ENCODE results near the gene ZDHHC12.

DNA sequence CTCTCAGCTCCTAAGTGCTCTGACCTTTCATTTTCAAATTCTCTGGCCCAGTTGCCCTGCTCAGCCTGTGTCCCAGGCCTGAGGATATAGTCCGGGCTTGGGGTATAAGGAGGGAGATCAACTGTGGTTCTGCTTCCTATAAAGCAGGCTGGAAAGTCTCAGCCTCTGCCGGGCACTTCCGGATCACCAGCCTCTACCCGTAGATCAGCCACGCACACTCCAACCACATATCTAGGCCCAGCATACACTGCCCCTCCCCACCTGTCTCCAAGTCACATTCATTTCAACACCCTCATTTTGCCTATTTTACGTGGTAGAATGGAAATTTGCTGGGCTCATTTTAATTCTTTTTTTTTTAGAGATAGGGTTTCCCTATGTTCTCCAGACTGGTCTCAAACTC is 44.7 kb upstream of the ZDHHC12 start:
- TF ChIP-seq, protein P1, sequence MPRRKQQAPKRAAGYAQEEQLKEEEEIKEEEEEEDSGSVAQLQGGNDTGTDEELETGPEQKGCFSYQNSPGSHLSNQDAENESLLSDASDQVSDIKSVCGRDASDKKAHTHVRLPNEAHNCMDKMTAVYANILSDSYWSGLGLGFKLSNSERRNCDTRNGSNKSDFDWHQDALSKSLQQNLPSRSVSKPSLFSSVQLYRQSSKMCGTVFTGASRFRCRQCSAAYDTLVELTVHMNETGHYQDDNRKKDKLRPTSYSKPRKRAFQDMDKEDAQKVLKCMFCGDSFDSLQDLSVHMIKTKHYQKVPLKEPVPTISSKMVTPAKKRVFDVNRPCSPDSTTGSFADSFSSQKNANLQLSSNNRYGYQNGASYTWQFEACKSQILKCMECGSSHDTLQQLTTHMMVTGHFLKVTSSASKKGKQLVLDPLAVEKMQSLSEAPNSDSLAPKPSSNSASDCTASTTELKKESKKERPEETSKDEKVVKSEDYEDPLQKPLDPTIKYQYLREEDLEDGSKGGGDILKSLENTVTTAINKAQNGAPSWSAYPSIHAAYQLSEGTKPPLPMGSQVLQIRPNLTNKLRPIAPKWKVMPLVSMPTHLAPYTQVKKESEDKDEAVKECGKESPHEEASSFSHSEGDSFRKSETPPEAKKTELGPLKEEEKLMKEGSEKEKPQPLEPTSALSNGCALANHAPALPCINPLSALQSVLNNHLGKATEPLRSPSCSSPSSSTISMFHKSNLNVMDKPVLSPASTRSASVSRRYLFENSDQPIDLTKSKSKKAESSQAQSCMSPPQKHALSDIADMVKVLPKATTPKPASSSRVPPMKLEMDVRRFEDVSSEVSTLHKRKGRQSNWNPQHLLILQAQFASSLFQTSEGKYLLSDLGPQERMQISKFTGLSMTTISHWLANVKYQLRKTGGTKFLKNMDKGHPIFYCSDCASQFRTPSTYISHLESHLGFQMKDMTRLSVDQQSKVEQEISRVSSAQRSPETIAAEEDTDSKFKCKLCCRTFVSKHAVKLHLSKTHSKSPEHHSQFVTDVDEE (CRISPR knock-in tag; IDR thresholded peaks at IDR 0.05): no peak
- TF ChIP-seq ZFP3 (CRISPR knock-in tag; IDR thresholded peaks at IDR 0.05): no peak
- no peak for TF ChIP-seq OSR1 (CRISPR knock-in tag; IDR thresholded peaks at IDR 0.05)
- no peak for TF ChIP-seq PPARA (CRISPR knock-in tag; IDR thresholded peaks at IDR 0.05; ENCODE audit: borderline replicate concordance)
- TF ChIP-seq TOX (CRISPR knock-in tag; IDR thresholded peaks at IDR 0.05; ENCODE audit: borderline replicate concordance): no peak
- TF ChIP-seq RARB (CRISPR knock-in tag; IDR thresholded peaks at IDR 0.05): no peak
- TF ChIP-seq, protein P2, sequence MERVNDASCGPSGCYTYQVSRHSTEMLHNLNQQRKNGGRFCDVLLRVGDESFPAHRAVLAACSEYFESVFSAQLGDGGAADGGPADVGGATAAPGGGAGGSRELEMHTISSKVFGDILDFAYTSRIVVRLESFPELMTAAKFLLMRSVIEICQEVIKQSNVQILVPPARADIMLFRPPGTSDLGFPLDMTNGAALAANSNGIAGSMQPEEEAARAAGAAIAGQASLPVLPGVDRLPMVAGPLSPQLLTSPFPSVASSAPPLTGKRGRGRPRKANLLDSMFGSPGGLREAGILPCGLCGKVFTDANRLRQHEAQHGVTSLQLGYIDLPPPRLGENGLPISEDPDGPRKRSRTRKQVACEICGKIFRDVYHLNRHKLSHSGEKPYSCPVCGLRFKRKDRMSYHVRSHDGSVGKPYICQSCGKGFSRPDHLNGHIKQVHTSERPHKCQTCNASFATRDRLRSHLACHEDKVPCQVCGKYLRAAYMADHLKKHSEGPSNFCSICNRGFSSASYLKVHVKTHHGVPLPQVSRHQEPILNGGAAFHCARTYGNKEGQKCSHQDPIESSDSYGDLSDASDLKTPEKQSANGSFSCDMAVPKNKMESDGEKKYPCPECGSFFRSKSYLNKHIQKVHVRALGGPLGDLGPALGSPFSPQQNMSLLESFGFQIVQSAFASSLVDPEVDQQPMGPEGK (CRISPR knock-in tag; IDR thresholded peaks at IDR 0.05; ENCODE audit: borderline replicate concordance): no peak

All from SK-N-SH treated with all-trans-retinoic acid at 6 μM for 48 hours (cell line).